Measurements from ENCODE around the gene GAPDHS. TPM values are rescaled to one million over a fixed set of nuclear protein-coding genes. Genes with fewer than 3 reads are reported as not detected.

GAPDHS gene
- total and polyA plus RNA-seq, 2 of the 13 experiments (the other 11 are each of a cell fraction or from before 2014, with no cell fraction given): not detected

GRCh38 chr19:35486268-35486708 is 47.0 kb upstream of the GAPDHS start (continued):
- TF ChIP-seq PITX1 (CRISPR knock-in tag; IDR thresholded peaks at IDR 0.05) (0 out of 2 replicates have a peak, but pooled peaks have one; percentile 38), ZNF549 (CRISPR knock-in tag; IDR thresholded peaks at IDR 0.05) (no peak), SYNCRIP (IDR thresholded peaks at IDR 0.05; ENCODE audit: insufficient read depth, low read depth, low read length) (no peak), HNF1A (IDR thresholded peaks at IDR 0.05; ENCODE audit: low read depth) (no peak), HNF1A (CRISPR knock-in tag; IDR thresholded peaks at IDR 0.05; ENCODE audit: borderline replicate concordance) (peak; percentile 44; the same call in 1 of the 2 replicates), SP2 (CRISPR knock-in tag; IDR thresholded peaks at IDR 0.05) (no peak), CEBPZ (IDR thresholded peaks at IDR 0.05; ENCODE audit: low read length) (no peak), MTERF4 (CRISPR knock-in tag; IDR thresholded peaks at IDR 0.05) (no peak), SMAD1 (CRISPR knock-in tag; IDR thresholded peaks at IDR 0.05; ENCODE audit: borderline replicate concordance, low read depth) (no peak), RBM39 (IDR thresholded peaks at IDR 0.05; ENCODE audit: low read depth, low read length, poor library complexity, severe bottlenecking) (no peak), HNRNPL (IDR thresholded peaks at IDR 0.05; ENCODE audit: low read depth, low read length) (no peak), TBP (CRISPR knock-in tag; IDR thresholded peaks at IDR 0.05) (no peak), NONO (IDR thresholded peaks at IDR 0.05) (no peak), NONO (CRISPR knock-in tag; conservative IDR thresholded peaks at IDR 0.05) (no peak), FOXP1 (IDR thresholded peaks at IDR 0.05) (no peak), FOXP1 (CRISPR knock-in tag; IDR thresholded peaks at IDR 0.05) (peak; percentile 30; the same call in 1 of the 2 replicates), SSRP1 (CRISPR knock-in tag; IDR thresholded peaks at IDR 0.05) (no peak), EP300 (IDR thresholded peaks at IDR 0.05; ENCODE audit: low read depth in 2 of 2, low read length in 2 of 2) (peak in 1 of 2 experiments; percentile 54; a peak in 1 of 4 replicates), EP300 (CRISPR knock-in tag; IDR thresholded peaks at IDR 0.05; ENCODE audit: borderline replicate concordance) (no peak), SOX6 (IDR thresholded peaks at IDR 0.05) (no peak), SOX6 (CRISPR knock-in tag; IDR thresholded peaks at IDR 0.05) (peak; percentile 71), ZNF362 (CRISPR knock-in tag; IDR thresholded peaks at IDR 0.05; ENCODE audit: borderline replicate concordance) (peak; percentile 77; the same call in 1 of the 2 replicates), GATAD1 (CRISPR knock-in tag; IDR thresholded peaks at IDR 0.05) (no peak)
